Right atrium auricular region (tissue), 2 donors: ENCODE results near the gene CCBE1. TPM values are rescaled to one million over a fixed set of nuclear protein-coding genes. Genes with fewer than 3 reads are reported as not detected.

Experiments
- DNase-seq: peaks from one replicate; pipeline ENCODE4 v3.0.0-alpha.2; 2019; ENCODE audit warnings: low spot score
- H3K27ac ChIP-seq, 2 donors: fragments of 200-600 bp; sonication (generic); 1 replicate in 1 of 2; 2 replicates in 1 of 2; pipeline ENCODE4 v1.5.1; 2016 to 2019
- H3K27me3 ChIP-seq, 2 donors: fragments of 200-600 bp; sonication (generic); one replicate each; pipeline versions ENCODE4 v1.5.1 to v1.6.0; 2017 to 2019
- H3K36me3 ChIP-seq: fragments of 200-600 bp; sonication (generic); one replicate; pipeline ENCODE4 v1.5.1; 2016
- H3K4me1 ChIP-seq, 2 donors: fragments of 200-600 bp; sonication (generic); one replicate each; pipeline versions ENCODE4 v1.5.1 to v1.6.0; 2017 to 2019
- H3K4me3 ChIP-seq, 2 donors: fragments of 200-600 bp; sonication (generic); 1 replicate in 1 of 2; 2 replicates in 1 of 2; pipeline ENCODE4 v1.5.1; 2017 to 2019; ENCODE audit warnings: mild to moderate bottlenecking in 1 of 2, moderate library complexity in 1 of 2
- H3K9me3 ChIP-seq, 2 donors: fragments of 200-600 bp; sonication (generic); one replicate each; pipeline ENCODE4 v1.5.1; 2019
- CTCF ChIP-seq, 2 donors: fragments of 200-600 bp; sonication (generic); IDR thresholded peaks; one replicate each; pipeline ENCODE4 v1.5.1; 2019; ENCODE audit warnings: antibody characterized with exemption in 2 of 2
- total RNA-seq, 2 donors: library from RNA; depleted of rRNA; stranded (reverse); fragments of >200 nt; gene quantifications; one replicate each; pipeline ENCODE4 v1.1.0, GENCODE V29; 2016

Gene CCBE1
- total RNA-seq, 2 donors from 2014 or later = 0.44 to 0.94 TPM

- no peak for TF ChIP-seq CTCF (IDR thresholded peaks at IDR 0.05)
- H3K27ac ChIP-seq = no peak overlapping the region
- no peaks in the 10 kb centered on the region for H3K27me3 ChIP-seq
- no peaks in the 10 kb centered on the region for H3K36me3 ChIP-seq
- no peak for DNase-seq
- H3K9me3 ChIP-seq = no peaks in the 10 kb centered on the region
- H3K4me3 ChIP-seq = no peak overlapping the region
- H3K4me1 ChIP-seq = no peaks in the 10 kb centered on the region
Measured at GRCh38 chr18:59566533-59566971, 130.7 kb downstream of the CCBE1 start.

- no peaks in the 10 kb centered on the region for H3K27me3 ChIP-seq
- no peak overlapping the region for H3K4me3 ChIP-seq
- no peaks in the 10 kb centered on the region for H3K4me1 ChIP-seq
- DNase-seq = no peak
- H3K9me3 ChIP-seq = no peaks in the 10 kb centered on the region
- TF ChIP-seq CTCF (IDR thresholded peaks at IDR 0.05) = no peak
- H3K27ac ChIP-seq = no peak overlapping the region
- no peaks in the 10 kb centered on the region for H3K36me3 ChIP-seq
Measured at GRCh38 chr18:59565957-59566356, 131.3 kb downstream of the CCBE1 start.

DNA sequence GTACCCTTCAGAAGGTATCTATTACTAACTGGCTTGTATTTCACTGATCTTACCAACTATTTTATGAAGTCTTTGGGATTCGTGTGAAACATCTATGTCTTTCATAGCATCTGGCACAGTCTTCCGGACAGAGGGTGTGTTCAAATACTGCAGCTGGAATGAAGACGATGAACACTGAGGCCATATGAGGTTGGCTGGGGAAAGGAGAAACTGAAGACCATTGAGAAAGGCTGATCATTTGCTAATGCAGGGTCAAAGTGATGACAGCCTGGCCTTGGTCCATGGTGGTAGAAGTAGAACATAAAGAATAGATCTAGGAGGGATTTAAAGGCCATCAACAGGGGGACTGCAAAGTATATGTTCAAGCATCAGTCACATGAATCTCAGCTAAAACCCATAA lies 132.7 kb downstream of the CCBE1 start:
- Histone ChIP-seq H3K36me3 (no peaks in the 10 kb centered on the region), H3K4me1 (no peaks in the 10 kb centered on the region), H3K4me3 (no peak overlapping the region), H3K9me3 (no peaks in the 10 kb centered on the region), H3K27ac (no peak overlapping the region), H3K27me3 (no peaks in the 10 kb centered on the region)
- no peak for TF ChIP-seq CTCF (IDR thresholded peaks at IDR 0.05)
- DNase-seq = no peak

DNA sequence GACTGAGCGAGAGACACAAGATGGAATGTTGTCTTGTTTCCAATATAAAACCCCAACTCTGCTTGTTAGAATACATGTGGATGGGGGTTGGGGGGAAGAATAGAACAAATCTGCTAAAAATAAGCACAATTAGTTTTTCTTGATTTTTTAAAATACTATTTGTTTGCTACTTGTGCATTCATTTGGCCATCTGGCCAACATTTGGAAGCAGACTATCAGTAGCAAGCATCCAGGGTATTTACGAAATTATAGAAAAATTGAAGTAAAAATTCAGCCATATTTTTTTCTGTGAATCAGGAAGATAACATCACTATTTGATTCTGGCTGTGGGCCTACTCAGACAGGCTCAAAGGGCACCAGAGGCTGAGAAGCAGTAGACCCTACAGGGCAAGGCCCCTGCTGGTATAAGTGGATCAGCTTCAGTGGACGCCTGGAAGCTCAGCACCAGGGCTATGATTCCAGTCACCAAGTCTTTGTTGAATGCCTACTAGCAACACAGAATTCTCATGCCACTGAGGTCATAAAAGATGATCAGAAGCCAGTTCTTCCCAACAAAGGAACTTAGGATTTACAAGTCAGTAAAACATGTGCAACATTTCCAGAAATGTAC lies 133.9 kb downstream of the CCBE1 start:
- Histone ChIP-seq H3K27me3 (no peaks in the 10 kb centered on the region), H3K4me1 (no peaks in the 10 kb centered on the region), H3K9me3 (no peaks in the 10 kb centered on the region), H3K4me3 (no peak overlapping the region), H3K27ac (no peak overlapping the region), H3K36me3 (no peaks in the 10 kb centered on the region)
- DNase-seq = no peak
- no peak for TF ChIP-seq CTCF (IDR thresholded peaks at IDR 0.05)

GRCh38 chr18:59562751-59563150 lies 134.5 kb downstream of the CCBE1 start:
- no peaks in the 10 kb centered on the region for H3K4me1 ChIP-seq
- H3K27ac ChIP-seq = no peak overlapping the region
- H3K9me3 ChIP-seq = no peaks in the 10 kb centered on the region
- no peak for DNase-seq
- no peak overlapping the region for H3K4me3 ChIP-seq
- H3K27me3 ChIP-seq = no peaks in the 10 kb centered on the region
- no peaks in the 10 kb centered on the region for H3K36me3 ChIP-seq
- no peak for TF ChIP-seq CTCF (IDR thresholded peaks at IDR 0.05)

- no peak for TF ChIP-seq CTCF (IDR thresholded peaks at IDR 0.05)
- no peak for DNase-seq
- no peaks in the 10 kb centered on the region for H3K9me3 ChIP-seq
Measured at GRCh38 chr18:59561612-59562011, 135.6 kb downstream of the CCBE1 start.

More at GRCh38 chr18:59561612-59562011, 135.6 kb downstream of the CCBE1 start:
- H3K27me3 ChIP-seq = no peaks in the 10 kb centered on the region
- no peak overlapping the region for H3K27ac ChIP-seq
- H3K4me3 ChIP-seq = no peak overlapping the region
- no peaks in the 10 kb centered on the region for H3K36me3 ChIP-seq
- no peaks in the 10 kb centered on the region for H3K4me1 ChIP-seq
